SK-N-SH treated with all-trans-retinoic acid at 6 μM for 48 hours (cell line): Measurements from ENCODE around the gene PCF11.

Experiments used
- ARNTL ChIP-seq: fragments of 450-650 bp; formaldehyde crosslinking; IDR thresholded peaks from 2 replicates; pipeline ENCODE4 v1.5.0; 2020; ENCODE audit warnings: low read depth, mild to moderate bottlenecking, moderate library complexity, borderline replicate concordance
- GLIS3 ChIP-seq: fragments of 250-450 bp; sonication (Bioruptor Pico); IDR thresholded peaks from 2 replicates; pipeline ENCODE4 v1.5.0; 2020; ENCODE audit warnings: mild to moderate bottlenecking, moderate library complexity
- ISL1 ChIP-seq: fragments of 250-450 bp; sonication (Bioruptor Pico); IDR thresholded peaks from 2 replicates; pipeline ENCODE4 v2.1.2; 2022; ENCODE audit warnings: mild to moderate bottlenecking, moderate library complexity
- OSR1 ChIP-seq: fragments of 250-450 bp; sonication (Bioruptor Pico); IDR thresholded peaks from 2 replicates; pipeline ENCODE4 v1.8.0; 2022; ENCODE audit warnings: moderate library complexity, mild to moderate bottlenecking, inconsistent platforms
- ZFP3 ChIP-seq: fragments of 250-450 bp; sonication (Bioruptor Pico); IDR thresholded peaks from 2 replicates; pipeline ENCODE4 v1.5.0; 2020; ENCODE audit warnings: mild to moderate bottlenecking, moderate library complexity
- ZFP30 ChIP-seq: fragments of 450-650 bp; formaldehyde crosslinking; IDR thresholded peaks from 2 replicates; pipeline ENCODE4 v1.5.0; 2022; ENCODE audit warnings: mild to moderate bottlenecking, moderate library complexity
- TF ChIP-seq, protein P1 (sequence below): fragments of 250-450 bp; sonication (Bioruptor Pico); IDR thresholded peaks from 2 replicates; pipeline ENCODE4 v1.8.0; 2020; ENCODE audit warnings: mild to moderate bottlenecking, moderate library complexity, borderline replicate concordance

DNA sequence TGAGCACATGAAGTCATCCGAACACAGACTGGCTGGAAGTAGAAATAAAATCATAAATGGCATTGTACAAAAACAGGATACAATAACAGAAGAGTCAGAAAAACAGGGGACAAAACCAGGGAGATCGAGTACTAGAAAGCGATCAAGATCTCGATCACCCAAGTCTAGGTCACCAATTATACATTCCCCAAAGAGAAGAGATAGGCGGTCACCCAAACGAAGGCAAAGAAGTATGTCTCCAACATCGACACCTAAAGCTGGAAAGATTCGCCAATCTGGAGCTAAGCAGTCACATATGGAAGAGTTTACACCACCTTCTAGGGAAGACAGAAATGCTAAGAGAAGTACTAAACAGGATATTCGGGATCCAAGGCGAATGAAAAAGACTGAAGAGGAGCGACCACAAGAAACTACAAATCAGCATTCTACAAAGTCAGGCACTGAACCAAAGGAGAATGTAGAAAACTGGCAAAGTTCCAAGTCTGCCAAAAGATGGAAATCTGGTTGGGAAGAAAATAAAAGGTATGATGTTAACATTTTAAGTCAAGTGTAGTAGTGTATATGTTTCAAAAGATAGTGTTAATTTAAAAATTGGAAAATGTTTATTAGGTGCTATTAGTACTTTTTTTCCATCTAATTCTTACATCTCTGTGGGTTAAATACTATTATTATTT, 9.4 kb downstream of the PCF11 start:
- TF ChIP-seq, protein P1, sequence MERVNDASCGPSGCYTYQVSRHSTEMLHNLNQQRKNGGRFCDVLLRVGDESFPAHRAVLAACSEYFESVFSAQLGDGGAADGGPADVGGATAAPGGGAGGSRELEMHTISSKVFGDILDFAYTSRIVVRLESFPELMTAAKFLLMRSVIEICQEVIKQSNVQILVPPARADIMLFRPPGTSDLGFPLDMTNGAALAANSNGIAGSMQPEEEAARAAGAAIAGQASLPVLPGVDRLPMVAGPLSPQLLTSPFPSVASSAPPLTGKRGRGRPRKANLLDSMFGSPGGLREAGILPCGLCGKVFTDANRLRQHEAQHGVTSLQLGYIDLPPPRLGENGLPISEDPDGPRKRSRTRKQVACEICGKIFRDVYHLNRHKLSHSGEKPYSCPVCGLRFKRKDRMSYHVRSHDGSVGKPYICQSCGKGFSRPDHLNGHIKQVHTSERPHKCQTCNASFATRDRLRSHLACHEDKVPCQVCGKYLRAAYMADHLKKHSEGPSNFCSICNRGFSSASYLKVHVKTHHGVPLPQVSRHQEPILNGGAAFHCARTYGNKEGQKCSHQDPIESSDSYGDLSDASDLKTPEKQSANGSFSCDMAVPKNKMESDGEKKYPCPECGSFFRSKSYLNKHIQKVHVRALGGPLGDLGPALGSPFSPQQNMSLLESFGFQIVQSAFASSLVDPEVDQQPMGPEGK = no peak
- TF ChIP-seq ISL1 (CRISPR knock-in tag) (no peak), GLIS3 (CRISPR knock-in tag) (no peak), ZFP3 (CRISPR knock-in tag) (no peak), OSR1 (CRISPR knock-in tag) (no peak), ZFP30 (CRISPR knock-in tag) (no peak), ARNTL (no peak)
